Parathyroid adenoma (tissue), 2 donors: Measurements from ENCODE around the gene HDAC2.
"Not testable (repeated sequence)": the region's sequence is repeated elsewhere in the genome, so short reads cannot be mapped to it uniquely, and the experiment has no call there.

Source experiments
- H2AFZ ChIP-seq: fragments of 300-600 bp; sonication (generic); one replicate; pipeline ENCODE4 v1.7.0; 2017; ENCODE audit warnings: antibody characterized with exemption, mild to moderate bottlenecking
- H3K27ac ChIP-seq: fragments of 300-600 bp; sonication (generic); one replicate; pipeline ENCODE4 v1.7.0; 2017
- H3K27me3 ChIP-seq: fragments of 300-600 bp; sonication (generic); one replicate; pipeline ENCODE4 v1.7.0; 2017; ENCODE audit warnings: low read length; ENCODE audit not compliant: control insufficient read depth, insufficient read depth
- H3K36me3 ChIP-seq: fragments of 300-600 bp; sonication (generic); one replicate; pipeline ENCODE4 v1.7.0; 2017; ENCODE audit warnings: low read length; ENCODE audit not compliant: control insufficient read depth, insufficient read depth
- H3K4me1 ChIP-seq: fragments of 300-600 bp; sonication (generic); one replicate; pipeline ENCODE4 v1.7.0; 2017; ENCODE audit warnings: control low read depth
- H3K4me2 ChIP-seq: fragments of 300-600 bp; sonication (generic); one replicate; pipeline ENCODE4 v1.7.0; 2017; ENCODE audit warnings: low read length
- H3K4me3 ChIP-seq: fragments of 300-600 bp; sonication (generic); one replicate; pipeline ENCODE4 v1.7.0; 2017; ENCODE audit warnings: low read depth, low read length
- H3K79me2 ChIP-seq: fragments of 300-600 bp; sonication (generic); one replicate; pipeline ENCODE4 v1.7.0; 2017; ENCODE audit warnings: control low read depth
- H3K9ac ChIP-seq: fragments of 300-600 bp; sonication (generic); one replicate; pipeline ENCODE4 v1.7.0; 2017; ENCODE audit warnings: mild to moderate bottlenecking
- H3K9me3 ChIP-seq: fragments of 300-600 bp; sonication (generic); one replicate; pipeline ENCODE4 v1.7.0; 2017; ENCODE audit warnings: low read length; ENCODE audit not compliant: control insufficient read depth
- TF ChIP-seq, protein P1 (sequence below): fragments of 300-600 bp; sonication (generic); IDR thresholded peaks from one replicate; pipeline ENCODE4 v1.7.0; 2017; ENCODE audit warnings: antibody characterized with exemption, mild to moderate bottlenecking
- donor health status: primary hyperparathyroidism.

HDAC2 gene

DNA sequence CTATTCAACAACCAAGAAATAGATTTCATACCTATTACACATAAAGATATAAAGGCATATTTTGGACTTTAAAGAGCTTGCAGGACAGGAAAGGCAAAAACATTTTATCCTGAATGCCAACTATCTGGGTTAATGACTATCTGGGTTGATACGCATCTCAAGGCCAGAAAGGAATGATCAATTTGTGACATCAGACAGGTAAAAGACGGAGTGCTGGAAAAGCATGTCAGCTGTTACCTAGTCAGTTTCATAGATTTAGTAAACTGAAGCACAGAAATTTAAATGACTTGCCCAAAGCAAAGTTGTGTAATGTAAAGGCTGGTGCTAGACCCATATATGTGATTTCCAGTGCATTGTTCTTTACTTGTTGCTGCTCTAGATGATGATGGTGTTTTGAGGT lies 36.8 kb downstream of the HDAC2 start:
- Histone ChIP-seq H3K79me2 (no peaks in the 10 kb centered on the region), H3K4me1 (peaks cover 5% of the 10 kb centered on the region), H3K27me3 (no peaks in the 10 kb centered on the region), H3K4me3 (no peak overlapping the region), H3K27ac (no peak overlapping the region), H3K36me3 (no peaks in the 10 kb centered on the region), H2AFZ (no peak overlapping the region), H3K9ac (no peak overlapping the region), H3K4me2 (no peak overlapping the region), H3K9me3 (no peaks in the 10 kb centered on the region)
- TF ChIP-seq, protein P1, sequence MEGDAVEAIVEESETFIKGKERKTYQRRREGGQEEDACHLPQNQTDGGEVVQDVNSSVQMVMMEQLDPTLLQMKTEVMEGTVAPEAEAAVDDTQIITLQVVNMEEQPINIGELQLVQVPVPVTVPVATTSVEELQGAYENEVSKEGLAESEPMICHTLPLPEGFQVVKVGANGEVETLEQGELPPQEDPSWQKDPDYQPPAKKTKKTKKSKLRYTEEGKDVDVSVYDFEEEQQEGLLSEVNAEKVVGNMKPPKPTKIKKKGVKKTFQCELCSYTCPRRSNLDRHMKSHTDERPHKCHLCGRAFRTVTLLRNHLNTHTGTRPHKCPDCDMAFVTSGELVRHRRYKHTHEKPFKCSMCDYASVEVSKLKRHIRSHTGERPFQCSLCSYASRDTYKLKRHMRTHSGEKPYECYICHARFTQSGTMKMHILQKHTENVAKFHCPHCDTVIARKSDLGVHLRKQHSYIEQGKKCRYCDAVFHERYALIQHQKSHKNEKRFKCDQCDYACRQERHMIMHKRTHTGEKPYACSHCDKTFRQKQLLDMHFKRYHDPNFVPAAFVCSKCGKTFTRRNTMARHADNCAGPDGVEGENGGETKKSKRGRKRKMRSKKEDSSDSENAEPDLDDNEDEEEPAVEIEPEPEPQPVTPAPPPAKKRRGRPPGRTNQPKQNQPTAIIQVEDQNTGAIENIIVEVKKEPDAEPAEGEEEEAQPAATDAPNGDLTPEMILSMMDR: no peak

DNA sequence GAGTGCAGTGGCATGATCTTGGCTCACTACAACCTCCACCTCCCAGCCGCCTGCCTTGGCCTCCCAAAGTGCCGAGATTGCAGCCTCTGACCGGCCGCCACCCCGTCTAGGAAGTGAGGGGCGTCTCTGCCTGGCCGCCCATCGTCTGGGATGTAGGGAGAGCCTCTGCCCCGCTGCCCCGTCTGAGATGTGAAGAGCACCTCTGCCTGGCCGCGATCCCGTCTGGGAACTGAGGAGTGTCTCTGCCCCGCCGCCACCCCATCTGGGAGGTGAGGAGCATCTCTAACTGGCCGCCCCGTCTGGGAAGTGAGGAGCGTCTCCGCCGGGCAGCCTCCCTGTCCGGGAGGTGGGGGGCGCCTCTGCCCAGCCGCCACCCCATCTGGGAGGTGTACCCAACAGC lies 39.0 kb downstream of the HDAC2 start:
- not testable (repeated sequence) for H3K9me3 ChIP-seq, H3K4me3 ChIP-seq, H3K4me1 ChIP-seq, H3K27ac ChIP-seq, H3K4me2 ChIP-seq, H3K9ac ChIP-seq, H3K27me3 ChIP-seq, H3K36me3 ChIP-seq, H3K79me2 ChIP-seq, H2AFZ ChIP-seq

DNA sequence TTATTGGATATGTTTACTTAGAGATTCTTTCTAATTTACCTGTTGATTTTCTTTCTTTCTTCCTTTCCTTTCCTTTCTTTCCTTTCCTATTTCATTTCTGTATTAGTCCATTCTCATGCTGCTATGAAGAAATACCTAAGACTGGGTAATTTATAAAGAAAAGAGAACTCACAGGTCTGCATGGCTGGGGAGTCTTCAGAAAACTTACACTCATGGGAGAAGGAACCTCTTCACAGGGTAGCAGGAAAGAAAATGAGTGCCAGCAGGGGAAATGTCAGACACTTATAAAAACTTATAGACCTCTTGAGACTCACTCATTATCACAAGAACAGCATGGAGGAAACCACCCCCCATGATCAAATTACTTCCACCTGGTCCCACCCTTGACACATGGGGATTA lies 40.8 kb downstream of the HDAC2 start:
- H3K9ac ChIP-seq: no peak overlapping the region
- no peak overlapping the region for H3K27ac ChIP-seq
- no peaks in the 10 kb centered on the region for H3K27me3 ChIP-seq
- no peaks in the 10 kb centered on the region for H3K9me3 ChIP-seq
- TF ChIP-seq, protein P1: no peak
- H3K4me2 ChIP-seq: no peak overlapping the region
- H3K36me3 ChIP-seq: no peaks in the 10 kb centered on the region
- no peak overlapping the region for H3K4me3 ChIP-seq
- no peaks in the 10 kb centered on the region for H3K79me2 ChIP-seq
- no peak overlapping the region for H2AFZ ChIP-seq
- no peaks in the 10 kb centered on the region for H3K4me1 ChIP-seq

DNA sequence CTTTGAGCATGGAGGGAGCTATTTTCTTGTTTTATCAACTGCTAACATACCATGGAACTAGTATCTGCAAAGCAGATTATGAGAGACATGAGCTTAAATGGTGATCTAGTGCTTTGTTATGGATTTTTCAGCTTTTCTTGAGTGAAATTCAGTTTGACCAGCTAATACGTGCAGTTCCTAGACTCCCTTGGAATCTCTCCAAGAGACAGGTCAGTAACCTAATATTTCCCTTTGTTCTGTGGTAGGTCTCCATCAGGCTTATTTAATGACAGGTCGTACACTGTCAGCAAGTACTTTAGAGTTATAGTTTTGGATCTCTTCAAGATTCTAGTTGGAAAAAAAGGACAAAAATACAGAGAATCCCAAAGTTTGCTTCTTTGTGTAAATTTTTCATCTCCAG lies 43.9 kb downstream of the HDAC2 start:
- Histone ChIP-seq H2AFZ (peak overlapping the region; percentile 16), H3K36me3 (no peaks in the 10 kb centered on the region), H3K4me1 (no peaks in the 10 kb centered on the region), H3K79me2 (no peaks in the 10 kb centered on the region), H3K4me3 (no peak overlapping the region), H3K4me2 (no peak overlapping the region), H3K9me3 (no peaks in the 10 kb centered on the region), H3K27me3 (no peaks in the 10 kb centered on the region), H3K9ac (no peak overlapping the region), H3K27ac (no peak overlapping the region)
- TF ChIP-seq, protein P1: no peak

DNA sequence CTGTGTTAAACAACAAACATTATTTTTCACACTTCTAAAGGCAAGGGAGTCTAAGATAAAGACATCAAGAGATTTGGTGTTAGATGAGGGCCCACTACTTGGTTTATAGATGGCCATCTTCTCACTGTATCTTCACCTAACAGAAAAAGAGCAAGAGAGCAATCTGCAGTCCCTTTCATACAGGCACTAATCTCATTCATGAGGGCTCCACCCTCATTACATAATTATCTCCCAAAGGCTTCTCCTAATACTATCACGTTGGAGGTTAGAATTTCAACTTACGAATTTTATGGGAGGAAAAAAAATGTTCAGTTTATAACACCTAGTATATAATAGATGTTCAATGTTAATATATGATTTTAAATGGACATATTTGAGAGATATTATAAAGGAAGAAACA lies 45.6 kb downstream of the HDAC2 start:
- Histone ChIP-seq H3K4me1 (no peaks in the 10 kb centered on the region), H3K36me3 (no peaks in the 10 kb centered on the region), H3K27me3 (no peaks in the 10 kb centered on the region), H3K27ac (no peak overlapping the region), H3K9ac (no peak overlapping the region), H3K9me3 (no peaks in the 10 kb centered on the region), H3K79me2 (no peaks in the 10 kb centered on the region), H3K4me2 (no peak overlapping the region), H2AFZ (no peak overlapping the region), H3K4me3 (no peak overlapping the region)
- TF ChIP-seq, protein P1: no peak
